Measurements from ENCODE around the gene RNF130. TPM values are rescaled to one million over a fixed set of nuclear protein-coding genes. Genes with fewer than 3 reads are reported as not detected.
"Not testable (repeated sequence)": the region's sequence is repeated elsewhere in the genome, so short reads cannot be mapped to it uniquely, and the experiment has no call there.

Gene RNF130
- total and polyA plus RNA-seq, 3 donors from 2014 or later = 44.3 to 65.0 (median 56.5) TPM

GRCh38 chr5:180020176-180020575 lies 51.4 kb downstream of the RNF130 start:
- no peaks in the 10 kb centered on the region for H3K4me1 ChIP-seq
- no peak for TF ChIP-seq POLR2A (IDR thresholded peaks at IDR 0.05)
- TF ChIP-seq, protein P1, sequence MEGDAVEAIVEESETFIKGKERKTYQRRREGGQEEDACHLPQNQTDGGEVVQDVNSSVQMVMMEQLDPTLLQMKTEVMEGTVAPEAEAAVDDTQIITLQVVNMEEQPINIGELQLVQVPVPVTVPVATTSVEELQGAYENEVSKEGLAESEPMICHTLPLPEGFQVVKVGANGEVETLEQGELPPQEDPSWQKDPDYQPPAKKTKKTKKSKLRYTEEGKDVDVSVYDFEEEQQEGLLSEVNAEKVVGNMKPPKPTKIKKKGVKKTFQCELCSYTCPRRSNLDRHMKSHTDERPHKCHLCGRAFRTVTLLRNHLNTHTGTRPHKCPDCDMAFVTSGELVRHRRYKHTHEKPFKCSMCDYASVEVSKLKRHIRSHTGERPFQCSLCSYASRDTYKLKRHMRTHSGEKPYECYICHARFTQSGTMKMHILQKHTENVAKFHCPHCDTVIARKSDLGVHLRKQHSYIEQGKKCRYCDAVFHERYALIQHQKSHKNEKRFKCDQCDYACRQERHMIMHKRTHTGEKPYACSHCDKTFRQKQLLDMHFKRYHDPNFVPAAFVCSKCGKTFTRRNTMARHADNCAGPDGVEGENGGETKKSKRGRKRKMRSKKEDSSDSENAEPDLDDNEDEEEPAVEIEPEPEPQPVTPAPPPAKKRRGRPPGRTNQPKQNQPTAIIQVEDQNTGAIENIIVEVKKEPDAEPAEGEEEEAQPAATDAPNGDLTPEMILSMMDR (IDR thresholded peaks at IDR 0.05) = no peak
- no peaks in the 10 kb centered on the region for H3K36me3 ChIP-seq (ENCODE audit: low read depth, missing control alignments)
- H3K27me3 ChIP-seq = no peaks in the 10 kb centered on the region
- H3K4me3 ChIP-seq = no peak overlapping the region
- no peak overlapping the region for H3K27ac ChIP-seq
- no peak for DNase-seq
- intact Hi-C loops (cut with DNase I; ENCODE audit: low total_unique reads) = no loop called here
- WGBS, 2 donors = 87 to 97% methylated on average over 14 to 15 of the region's 15 CpGs
- no peaks in the 10 kb centered on the region for H3K9me3 ChIP-seq

GRCh38 chr5:180018347-180019060 lies 53.1 kb downstream of the RNF130 start:
- 88% methylated on average over 5 of the region's 5 CpGs for WGBS, 2 donors
- intact Hi-C loops (cut with DNase I; ENCODE audit: low total_unique reads) = no loop called here
- H3K4me3 ChIP-seq = no peak overlapping the region
- H3K36me3 ChIP-seq (ENCODE audit: low read depth, missing control alignments) = no peaks in the 10 kb centered on the region
- no peaks in the 10 kb centered on the region for H3K4me1 ChIP-seq
- no peaks in the 10 kb centered on the region for H3K9me3 ChIP-seq
- peak; percentile 44 for DNase-seq
- H3K27me3 ChIP-seq = no peaks in the 10 kb centered on the region
- no peak overlapping the region for H3K27ac ChIP-seq
- no peak for TF ChIP-seq POLR2A (IDR thresholded peaks at IDR 0.05)
- TF ChIP-seq, protein P1 (IDR thresholded peaks at IDR 0.05) = no peak

- DNase-seq; H3K4me3 ChIP-seq; H3K9me3 ChIP-seq; H3K4me1 ChIP-seq; H3K27me3 ChIP-seq; H3K36me3 ChIP-seq (ENCODE audit: low read depth, missing control alignments); intact Hi-C loops (cut with DNase I; ENCODE audit: low total_unique reads); H3K27ac ChIP-seq: not testable (repeated sequence)
- 88 to 100% methylated on average over 1 of the region's 1 CpG for WGBS, 2 donors
Measured at GRCh38 chr5:180015523-180015922, 56.0 kb downstream of the RNF130 start.

DNA sequence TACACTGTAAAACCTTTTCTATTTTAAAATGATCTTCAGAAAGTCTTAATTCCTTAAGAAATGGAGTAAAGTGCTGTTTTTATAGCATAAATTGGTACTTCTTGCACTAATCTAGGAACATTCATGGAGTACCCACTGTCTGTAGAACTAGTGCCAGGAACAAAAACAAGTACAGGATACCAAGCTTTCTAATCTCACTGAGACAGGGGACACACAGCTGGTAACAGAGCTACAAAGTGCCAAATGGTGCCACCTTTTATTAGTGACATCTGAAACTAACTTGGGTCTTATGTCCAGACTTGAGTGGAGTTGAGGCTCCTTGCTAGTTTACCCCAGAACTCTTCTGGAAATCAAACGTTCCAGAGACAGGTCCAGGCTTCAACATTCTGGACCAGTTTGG lies 57.9 kb downstream of the RNF130 start:
- WGBS, 2 donors = 55 to 62% methylated on average over 1 of the region's 1 CpG
- Histone ChIP-seq H3K9me3 (no peaks in the 10 kb centered on the region), H3K36me3 (ENCODE audit: low read depth, missing control alignments) (no peaks in the 10 kb centered on the region), H3K4me3 (no peak overlapping the region), H3K27ac (no peak overlapping the region), H3K4me1 (no peaks in the 10 kb centered on the region), H3K27me3 (no peaks in the 10 kb centered on the region)
- no peak for DNase-seq
- TF ChIP-seq POLR2A (IDR thresholded peaks at IDR 0.05) = no peak
- TF ChIP-seq, protein P1 (IDR thresholded peaks at IDR 0.05) = no peak
- intact Hi-C loops (cut with DNase I; ENCODE audit: low total_unique reads) = no loop called here

- 41% methylated on average over 2 of the region's 2 CpGs for WGBS, 2 donors
- no peak for DNase-seq
- TF ChIP-seq, protein P1 (IDR thresholded peaks at IDR 0.05) = no peak
- TF ChIP-seq POLR2A (IDR thresholded peaks at IDR 0.05) = no peak
- Histone ChIP-seq H3K36me3 (ENCODE audit: low read depth, missing control alignments) (no peaks in the 10 kb centered on the region), H3K4me1 (no peaks in the 10 kb centered on the region), H3K4me3 (no peak overlapping the region), H3K27me3 (no peaks in the 10 kb centered on the region), H3K9me3 (no peaks in the 10 kb centered on the region), H3K27ac (no peak overlapping the region)
- intact Hi-C loops (cut with DNase I; ENCODE audit: low total_unique reads) = no loop called here
Measured at GRCh38 chr5:180012316-180012715, 59.2 kb downstream of the RNF130 start.
